ENCODE data around the gene KLHL40. TPM values are rescaled to one million over a fixed set of nuclear protein-coding genes. Genes with fewer than 3 reads are reported as not detected.
"Not testable (repeated sequence)": the region's sequence is repeated elsewhere in the genome, so short reads cannot be mapped to it uniquely, and the experiment has no call there.

Gene KLHL40
- total and polyA plus RNA-seq, 4 donors = 0.05 TPM; not detected in 3

GRCh38 chr3:42721690-42722089, 36.4 kb downstream of the KLHL40 start:
- H3K27ac ChIP-seq (ENCODE audit: low read depth in 1 of 2, low read length in 1 of 2) = peak overlapping the region in 1 of 2 donors; percentile 69
- H3K27me3 ChIP-seq (ENCODE audit: control insufficient read depth in 3 of 3, insufficient read depth in 3 of 3, low read length in 2 of 3) = no peaks in the 10 kb centered on the region
- WGBS, 2 donors = 63 to 80% methylated on average over 1 of the region's 1 CpG
- H3K4me1 ChIP-seq (ENCODE audit: control insufficient read depth in 5 of 5, insufficient read depth in 5 of 5, low read length in 5 of 5) = no peaks in the 10 kb centered on the region
- H3K9ac ChIP-seq (ENCODE audit: insufficient read depth in 1 of 2, low read length in 2 of 2) = no peak overlapping the region
- no peaks in the 10 kb centered on the region for H3K36me3 ChIP-seq (ENCODE audit: control insufficient read depth in 4 of 4, insufficient read depth in 4 of 4, low read length in 4 of 4)
- no peaks in the 10 kb centered on the region for H3K9me3 ChIP-seq (ENCODE audit: control insufficient read depth in 4 of 4, insufficient read depth in 3 of 4, low read length in 3 of 4)
- no peak for DNase-seq
- no peak for ATAC-seq (ENCODE audit: insufficient read depth, low FRiP score)
- H3K4me3 ChIP-seq = no peak overlapping the region
- no peak for TF ChIP-seq CTCF (IDR thresholded peaks at IDR 0.05; ENCODE audit: control extremely low read depth, extremely low read depth)

- ATAC-seq (ENCODE audit: insufficient read depth, low FRiP score); H3K9me3 ChIP-seq (ENCODE audit: control insufficient read depth in 4 of 4, insufficient read depth in 3 of 4, low read length in 3 of 4); H3K9ac ChIP-seq (ENCODE audit: insufficient read depth in 1 of 2, low read length in 2 of 2); DNase-seq; H3K27me3 ChIP-seq (ENCODE audit: control insufficient read depth in 3 of 3, insufficient read depth in 3 of 3, low read length in 2 of 3); H3K4me1 ChIP-seq (ENCODE audit: control insufficient read depth in 5 of 5, insufficient read depth in 5 of 5, low read length in 5 of 5); H3K27ac ChIP-seq (ENCODE audit: low read depth in 1 of 2, low read length in 1 of 2); H3K4me3 ChIP-seq; H3K36me3 ChIP-seq (ENCODE audit: control insufficient read depth in 4 of 4, insufficient read depth in 4 of 4, low read length in 4 of 4): not testable (repeated sequence)
- WGBS, 2 donors = 88 to 89% methylated on average over 2 to 3 of the region's 3 CpGs
Observed at GRCh38 chr3:42722442-42722841, 37.1 kb downstream of the KLHL40 start.

- H3K36me3 ChIP-seq (ENCODE audit: control insufficient read depth in 4 of 4, insufficient read depth in 4 of 4, low read length in 4 of 4) = no peaks in the 10 kb centered on the region
- 95% methylated on average over 2 of the region's 2 CpGs for WGBS, 2 donors
- H3K9ac ChIP-seq (ENCODE audit: insufficient read depth in 1 of 2, low read length in 2 of 2) = no peak overlapping the region
- DNase-seq (no peak), ATAC-seq (ENCODE audit: insufficient read depth, low FRiP score) (no peak)
- no peaks in the 10 kb centered on the region for H3K4me1 ChIP-seq (ENCODE audit: control insufficient read depth in 5 of 5, insufficient read depth in 5 of 5, low read length in 5 of 5)
- no peak for TF ChIP-seq CTCF (IDR thresholded peaks at IDR 0.05; ENCODE audit: control extremely low read depth, extremely low read depth)
- peak overlapping the region in 1 of 2 donors; percentile 48 for H3K27ac ChIP-seq (ENCODE audit: low read depth in 1 of 2, low read length in 1 of 2)
- no peaks in the 10 kb centered on the region for H3K27me3 ChIP-seq (ENCODE audit: control insufficient read depth in 3 of 3, insufficient read depth in 3 of 3, low read length in 2 of 3)
- H3K4me3 ChIP-seq = no peak overlapping the region
- no peaks in the 10 kb centered on the region for H3K9me3 ChIP-seq (ENCODE audit: control insufficient read depth in 4 of 4, insufficient read depth in 3 of 4, low read length in 3 of 4)
Observed at GRCh38 chr3:42723219-42723618, 37.9 kb downstream of the KLHL40 start.

GRCh38 chr3:42725454-42725853, 40.1 kb downstream of the KLHL40 start:
- Histone ChIP-seq H3K27me3 (ENCODE audit: control insufficient read depth in 3 of 3, insufficient read depth in 3 of 3, low read length in 2 of 3) (no peaks in the 10 kb centered on the region), H3K4me1 (ENCODE audit: control insufficient read depth in 5 of 5, insufficient read depth in 5 of 5, low read length in 5 of 5) (no peaks in the 10 kb centered on the region), H3K36me3 (ENCODE audit: control insufficient read depth in 4 of 4, insufficient read depth in 4 of 4, low read length in 4 of 4) (no peaks in the 10 kb centered on the region), H3K9ac (ENCODE audit: insufficient read depth in 1 of 2, low read length in 2 of 2) (no peak overlapping the region), H3K4me3 (no peak overlapping the region), H3K9me3 (ENCODE audit: control insufficient read depth in 4 of 4, insufficient read depth in 3 of 4, low read length in 3 of 4) (no peaks in the 10 kb centered on the region), H3K27ac (ENCODE audit: low read depth in 1 of 2, low read length in 1 of 2) (no peak overlapping the region)
- WGBS, 2 donors = 90 to 95% methylated on average over 2 of the region's 2 CpGs
- ATAC-seq (ENCODE audit: insufficient read depth, low FRiP score) = no peak
- no peak for DNase-seq
- TF ChIP-seq CTCF (IDR thresholded peaks at IDR 0.05; ENCODE audit: control extremely low read depth, extremely low read depth) = no peak
